HepG2 (cell line): ENCODE data around the gene SETD7. TPM values are rescaled to one million over a fixed set of nuclear protein-coding genes. Genes with fewer than 3 reads are reported as not detected.

Source experiments
- KAT8 ChIP-seq: IDR thresholded peaks from 2 replicates; pipeline ENCODE4 v1.6.1; 2016; ENCODE audit warnings: missing genetic modification reagents, missing compliant biosample characterization
- TRIM24 ChIP-seq: sonication (generic); formaldehyde crosslinking; IDR thresholded peaks from 2 replicates; pipeline ENCODE4 v1.8.0; 2022; ENCODE audit warnings: mild to moderate bottlenecking, missing genetic modification reagents
- ZFP37 ChIP-seq: sonication (generic); formaldehyde crosslinking; IDR thresholded peaks from 2 replicates; pipeline ENCODE4 v1.4.0; 2020; ENCODE audit warnings: missing genetic modification reagents, borderline replicate concordance
- ZKSCAN5 ChIP-seq: sonication (generic); formaldehyde crosslinking; IDR thresholded peaks from 2 replicates; pipeline ENCODE4 v1.5.1; 2020; ENCODE audit warnings: mild to moderate bottlenecking, missing genetic modification reagents
- ZNF205 ChIP-seq: IDR thresholded peaks from 2 replicates; pipeline ENCODE4 v1.6.1; 2018; ENCODE audit warnings: missing biosample characterization, missing genetic modification reagents
- ZNF234 ChIP-seq: sonication (generic); formaldehyde crosslinking; conservative IDR thresholded peaks from 2 replicates; pipeline ENCODE4 v1.5.1; 2020; ENCODE audit warnings: mild to moderate bottlenecking, missing genetic modification reagents
- ZNF3 ChIP-seq: IDR thresholded peaks from 2 replicates; pipeline ENCODE4 v1.7.0; 2017; ENCODE audit warnings: inconsistent platforms
- ZNF501 ChIP-seq: sonication (generic); formaldehyde crosslinking; IDR thresholded peaks from 2 replicates; pipeline ENCODE4 v1.5.1; 2020; ENCODE audit warnings: mild to moderate bottlenecking, moderate library complexity, missing genetic modification reagents
- ZNF552 ChIP-seq: sonication (generic); formaldehyde crosslinking; IDR thresholded peaks from 2 replicates; pipeline ENCODE4 v1.9.0; 2022; ENCODE audit warnings: missing genetic modification reagents, mild to moderate bottlenecking, borderline replicate concordance
- ZNF562 ChIP-seq: sonication (generic); formaldehyde crosslinking; IDR thresholded peaks from 2 replicates; pipeline ENCODE4 v1.8.0; 2022; ENCODE audit warnings: missing genetic modification reagents, borderline replicate concordance
- ZNF644 ChIP-seq: IDR thresholded peaks from 2 replicates; pipeline ENCODE4 v1.6.1; 2016; ENCODE audit warnings: low read depth
- ZNF7 ChIP-seq: IDR thresholded peaks from 2 replicates; pipeline ENCODE4 v1.6.1; 2016; ENCODE audit warnings: missing biosample characterization, missing genetic modification reagents
- ZNF790 ChIP-seq: sonication (generic); formaldehyde crosslinking; IDR thresholded peaks from 2 replicates; pipeline ENCODE4 v1.8.0; 2022; ENCODE audit warnings: missing genetic modification reagents, mild to moderate bottlenecking, borderline replicate concordance
- polyA plus RNA-seq, 8 experiments: library from polyadenylated mRNA; depleted of rRNA in 3 of 8; stranded (reverse) in 7 of 8; unstranded in 1 of 8; fragments of >200 nt; fragmentation: Illumina TruSeq in 4 of 8; extraction: Trizol in 4 of 8; gene quantifications; 2 replicates each; pipeline versions ENCODE4 v1.2.1 to v1.2.3, GENCODE V29; 2011 to 2016; ENCODE audit warnings: low read depth in 4 of 8, missing spikeins in 1 of 8, mixed read lengths in 1 of 8; ENCODE audit not compliant: insufficient read depth in 1 of 8
- total RNA-seq, 5 experiments: library from RNA; depleted of rRNA; stranded (reverse); fragments of >200 nt; fragmentation: Illumina TruSeq; extraction: Trizol; gene quantifications; 2 replicates each; pipeline ENCODE4 v1.2.3, GENCODE V29; 2016; ENCODE audit warnings: low read depth in 1 of 5
- TF ChIP-seq, protein P1 (sequence below), 2 experiments: IDR thresholded peaks; 2 replicates each; pipeline ENCODE4 v1.6.1; 2011 to 2012; ENCODE audit warnings: low read length in 2 of 2, borderline replicate concordance in 1 of 2, low read depth in 1 of 2, mild to moderate bottlenecking in 1 of 2, moderate library complexity in 1 of 2
- TF ChIP-seq, protein P2 (sequence below): sonication (generic); formaldehyde crosslinking; IDR thresholded peaks from 2 replicates; pipeline ENCODE4 v1.5.1; 2020; ENCODE audit warnings: mild to moderate bottlenecking, missing genetic modification reagents, moderate library complexity
- TF ChIP-seq, protein P3 (sequence below): sonication (generic); formaldehyde crosslinking; IDR thresholded peaks from 2 replicates; pipeline ENCODE4 v1.5.0; 2020; ENCODE audit warnings: missing genetic modification reagents, mild to moderate bottlenecking, borderline replicate concordance
- TF ChIP-seq, protein P4 (sequence below): sonication (generic); formaldehyde crosslinking; conservative IDR thresholded peaks from 2 replicates; pipeline ENCODE4 v1.4.0; 2020; ENCODE audit warnings: missing genetic modification reagents
- TF ChIP-seq, protein P5 (sequence below): sonication (generic); formaldehyde crosslinking; IDR thresholded peaks from 2 replicates; pipeline ENCODE4 v1.4.0; 2020; ENCODE audit warnings: missing genetic modification reagents

Gene SETD7
- total and polyA plus RNA-seq, 2 of the 13 experiments (the other 11 are each of a cell fraction or from before 2014, with no cell fraction given), result 0.08 to 0.22 TPM

DNA sequence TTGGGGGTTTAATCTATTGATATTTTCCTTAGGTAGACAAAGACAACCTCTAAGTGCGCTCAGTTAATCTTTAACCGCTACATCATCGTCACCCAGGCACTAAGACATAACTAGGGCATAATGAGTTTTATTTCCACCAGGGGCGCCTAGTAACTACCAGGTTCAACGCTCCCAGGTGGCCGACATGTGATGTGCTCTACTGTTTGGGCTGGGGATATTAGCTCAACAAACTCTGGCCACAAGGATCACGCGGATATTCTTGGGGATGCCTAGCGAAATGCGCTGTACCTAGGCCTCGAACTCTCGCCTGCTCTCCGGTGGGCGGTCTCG, 103.0 kb downstream of the SETD7 start (continued):
- TF ChIP-seq, protein P1, sequence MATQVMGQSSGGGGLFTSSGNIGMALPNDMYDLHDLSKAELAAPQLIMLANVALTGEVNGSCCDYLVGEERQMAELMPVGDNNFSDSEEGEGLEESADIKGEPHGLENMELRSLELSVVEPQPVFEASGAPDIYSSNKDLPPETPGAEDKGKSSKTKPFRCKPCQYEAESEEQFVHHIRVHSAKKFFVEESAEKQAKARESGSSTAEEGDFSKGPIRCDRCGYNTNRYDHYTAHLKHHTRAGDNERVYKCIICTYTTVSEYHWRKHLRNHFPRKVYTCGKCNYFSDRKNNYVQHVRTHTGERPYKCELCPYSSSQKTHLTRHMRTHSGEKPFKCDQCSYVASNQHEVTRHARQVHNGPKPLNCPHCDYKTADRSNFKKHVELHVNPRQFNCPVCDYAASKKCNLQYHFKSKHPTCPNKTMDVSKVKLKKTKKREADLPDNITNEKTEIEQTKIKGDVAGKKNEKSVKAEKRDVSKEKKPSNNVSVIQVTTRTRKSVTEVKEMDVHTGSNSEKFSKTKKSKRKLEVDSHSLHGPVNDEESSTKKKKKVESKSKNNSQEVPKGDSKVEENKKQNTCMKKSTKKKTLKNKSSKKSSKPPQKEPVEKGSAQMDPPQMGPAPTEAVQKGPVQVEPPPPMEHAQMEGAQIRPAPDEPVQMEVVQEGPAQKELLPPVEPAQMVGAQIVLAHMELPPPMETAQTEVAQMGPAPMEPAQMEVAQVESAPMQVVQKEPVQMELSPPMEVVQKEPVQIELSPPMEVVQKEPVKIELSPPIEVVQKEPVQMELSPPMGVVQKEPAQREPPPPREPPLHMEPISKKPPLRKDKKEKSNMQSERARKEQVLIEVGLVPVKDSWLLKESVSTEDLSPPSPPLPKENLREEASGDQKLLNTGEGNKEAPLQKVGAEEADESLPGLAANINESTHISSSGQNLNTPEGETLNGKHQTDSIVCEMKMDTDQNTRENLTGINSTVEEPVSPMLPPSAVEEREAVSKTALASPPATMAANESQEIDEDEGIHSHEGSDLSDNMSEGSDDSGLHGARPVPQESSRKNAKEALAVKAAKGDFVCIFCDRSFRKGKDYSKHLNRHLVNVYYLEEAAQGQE (IDR thresholded peaks at IDR 0.05; ENCODE audit: borderline replicate concordance in 1 of 2, low read depth in 1 of 2, low read length in 2 of 2), result no peak; a peak in 1 of 4 replicates
- TF ChIP-seq ZNF552 (CRISPR knock-in tag), result no peak
- TF ChIP-seq ZNF562 (CRISPR knock-in tag), result no peak
- 0 out of 2 replicates have a peak, but pooled peaks have one; percentile 44 for TF ChIP-seq ZNF3 (CRISPR knock-in tag)
- TF ChIP-seq ZNF234 (CRISPR knock-in tag), result no peak
- no peak for TF ChIP-seq ZNF501 (CRISPR knock-in tag)
- no peak for TF ChIP-seq ZNF644 (CRISPR knock-in tag)
- TF ChIP-seq ZFP37, result no peak
- no peak for TF ChIP-seq KAT8 (CRISPR knock-in tag)
- TF ChIP-seq ZNF790 (CRISPR knock-in tag), result no peak
- TF ChIP-seq ZKSCAN5, result no peak
- TF ChIP-seq, protein P2, sequence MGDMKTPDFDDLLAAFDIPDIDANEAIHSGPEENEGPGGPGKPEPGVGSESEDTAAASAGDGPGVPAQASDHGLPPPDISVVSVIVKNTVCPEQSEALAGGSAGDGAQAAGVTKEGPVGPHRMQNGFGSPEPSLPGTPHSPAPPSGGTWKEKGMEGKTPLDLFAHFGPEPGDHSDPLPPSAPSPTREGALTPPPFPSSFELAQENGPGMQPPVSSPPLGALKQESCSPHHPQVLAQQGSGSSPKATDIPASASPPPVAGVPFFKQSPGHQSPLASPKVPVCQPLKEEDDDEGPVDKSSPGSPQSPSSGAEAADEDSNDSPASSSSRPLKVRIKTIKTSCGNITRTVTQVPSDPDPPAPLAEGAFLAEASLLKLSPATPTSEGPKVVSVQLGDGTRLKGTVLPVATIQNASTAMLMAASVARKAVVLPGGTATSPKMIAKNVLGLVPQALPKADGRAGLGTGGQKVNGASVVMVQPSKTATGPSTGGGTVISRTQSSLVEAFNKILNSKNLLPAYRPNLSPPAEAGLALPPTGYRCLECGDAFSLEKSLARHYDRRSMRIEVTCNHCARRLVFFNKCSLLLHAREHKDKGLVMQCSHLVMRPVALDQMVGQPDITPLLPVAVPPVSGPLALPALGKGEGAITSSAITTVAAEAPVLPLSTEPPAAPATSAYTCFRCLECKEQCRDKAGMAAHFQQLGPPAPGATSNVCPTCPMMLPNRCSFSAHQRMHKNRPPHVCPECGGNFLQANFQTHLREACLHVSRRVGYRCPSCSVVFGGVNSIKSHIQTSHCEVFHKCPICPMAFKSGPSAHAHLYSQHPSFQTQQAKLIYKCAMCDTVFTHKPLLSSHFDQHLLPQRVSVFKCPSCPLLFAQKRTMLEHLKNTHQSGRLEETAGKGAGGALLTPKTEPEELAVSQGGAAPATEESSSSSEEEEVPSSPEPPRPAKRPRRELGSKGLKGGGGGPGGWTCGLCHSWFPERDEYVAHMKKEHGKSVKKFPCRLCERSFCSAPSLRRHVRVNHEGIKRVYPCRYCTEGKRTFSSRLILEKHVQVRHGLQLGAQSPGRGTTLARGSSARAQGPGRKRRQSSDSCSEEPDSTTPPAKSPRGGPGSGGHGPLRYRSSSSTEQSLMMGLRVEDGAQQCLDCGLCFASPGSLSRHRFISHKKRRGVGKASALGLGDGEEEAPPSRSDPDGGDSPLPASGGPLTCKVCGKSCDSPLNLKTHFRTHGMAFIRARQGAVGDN, result no peak
- TF ChIP-seq, protein P3, sequence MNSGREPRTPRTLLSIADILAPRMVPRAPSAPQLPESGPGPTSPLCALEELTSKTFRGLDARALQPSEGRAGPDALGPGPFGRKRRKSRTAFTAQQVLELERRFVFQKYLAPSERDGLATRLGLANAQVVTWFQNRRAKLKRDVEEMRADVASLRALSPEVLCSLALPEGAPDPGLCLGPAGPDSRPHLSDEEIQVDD (CRISPR knock-in tag), result no peak
- TF ChIP-seq ZNF7, result no peak
- TF ChIP-seq, protein P4, sequence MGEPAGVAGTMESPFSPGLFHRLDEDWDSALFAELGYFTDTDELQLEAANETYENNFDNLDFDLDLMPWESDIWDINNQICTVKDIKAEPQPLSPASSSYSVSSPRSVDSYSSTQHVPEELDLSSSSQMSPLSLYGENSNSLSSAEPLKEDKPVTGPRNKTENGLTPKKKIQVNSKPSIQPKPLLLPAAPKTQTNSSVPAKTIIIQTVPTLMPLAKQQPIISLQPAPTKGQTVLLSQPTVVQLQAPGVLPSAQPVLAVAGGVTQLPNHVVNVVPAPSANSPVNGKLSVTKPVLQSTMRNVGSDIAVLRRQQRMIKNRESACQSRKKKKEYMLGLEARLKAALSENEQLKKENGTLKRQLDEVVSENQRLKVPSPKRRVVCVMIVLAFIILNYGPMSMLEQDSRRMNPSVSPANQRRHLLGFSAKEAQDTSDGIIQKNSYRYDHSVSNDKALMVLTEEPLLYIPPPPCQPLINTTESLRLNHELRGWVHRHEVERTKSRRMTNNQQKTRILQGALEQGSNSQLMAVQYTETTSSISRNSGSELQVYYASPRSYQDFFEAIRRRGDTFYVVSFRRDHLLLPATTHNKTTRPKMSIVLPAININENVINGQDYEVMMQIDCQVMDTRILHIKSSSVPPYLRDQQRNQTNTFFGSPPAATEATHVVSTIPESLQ (CRISPR knock-in tag), result no peak
- TF ChIP-seq, protein P5, sequence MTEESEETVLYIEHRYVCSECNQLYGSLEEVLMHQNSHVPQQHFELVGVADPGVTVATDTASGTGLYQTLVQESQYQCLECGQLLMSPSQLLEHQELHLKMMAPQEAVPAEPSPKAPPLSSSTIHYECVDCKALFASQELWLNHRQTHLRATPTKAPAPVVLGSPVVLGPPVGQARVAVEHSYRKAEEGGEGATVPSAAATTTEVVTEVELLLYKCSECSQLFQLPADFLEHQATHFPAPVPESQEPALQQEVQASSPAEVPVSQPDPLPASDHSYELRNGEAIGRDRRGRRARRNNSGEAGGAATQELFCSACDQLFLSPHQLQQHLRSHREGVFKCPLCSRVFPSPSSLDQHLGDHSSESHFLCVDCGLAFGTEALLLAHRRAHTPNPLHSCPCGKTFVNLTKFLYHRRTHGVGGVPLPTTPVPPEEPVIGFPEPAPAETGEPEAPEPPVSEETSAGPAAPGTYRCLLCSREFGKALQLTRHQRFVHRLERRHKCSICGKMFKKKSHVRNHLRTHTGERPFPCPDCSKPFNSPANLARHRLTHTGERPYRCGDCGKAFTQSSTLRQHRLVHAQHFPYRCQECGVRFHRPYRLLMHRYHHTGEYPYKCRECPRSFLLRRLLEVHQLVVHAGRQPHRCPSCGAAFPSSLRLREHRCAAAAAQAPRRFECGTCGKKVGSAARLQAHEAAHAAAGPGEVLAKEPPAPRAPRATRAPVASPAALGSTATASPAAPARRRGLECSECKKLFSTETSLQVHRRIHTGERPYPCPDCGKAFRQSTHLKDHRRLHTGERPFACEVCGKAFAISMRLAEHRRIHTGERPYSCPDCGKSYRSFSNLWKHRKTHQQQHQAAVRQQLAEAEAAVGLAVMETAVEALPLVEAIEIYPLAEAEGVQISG (CRISPR knock-in tag), result no peak
- TF ChIP-seq ZNF205, result peak; percentile 98
- no peak for TF ChIP-seq TRIM24 (CRISPR knock-in tag)
